ENCODE results near the gene DLG2.

- no peak for TF ChIP-seq POLR2A (IDR thresholded peaks at IDR 0.05)
- no peak for TF ChIP-seq EP300 (IDR thresholded peaks at IDR 0.05)
- no peak for TF ChIP-seq CTCF (IDR thresholded peaks at IDR 0.05)
Measured at GRCh38 chr11:84819128-84819527, 808.0 kb downstream of the DLG2 start.

Data from suprapubic skin (tissue), 3 donors.